ENCODE measurements around the gene COMMD1.

The COMMD1 gene

DNA sequence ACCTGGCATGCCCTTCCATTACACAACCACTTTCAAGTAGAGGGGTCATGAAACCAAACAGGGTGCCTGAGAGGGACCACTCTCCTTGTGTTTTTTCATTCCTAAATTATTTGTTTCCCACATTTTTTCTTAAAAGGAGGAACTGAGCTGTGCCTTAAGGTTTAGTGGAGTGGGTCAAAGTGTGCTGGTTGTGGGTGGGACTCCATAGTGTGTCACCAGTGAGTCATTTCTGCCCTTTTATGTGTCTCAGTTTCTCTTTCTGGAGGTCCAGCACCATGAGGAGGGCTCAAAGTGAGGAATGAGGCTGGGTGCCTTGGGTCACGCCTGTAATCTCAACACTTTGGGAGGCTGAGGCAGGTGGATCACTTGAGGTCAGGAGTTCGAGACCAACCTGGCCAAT, 37.8 kb downstream of the COMMD1 start:
- TF ChIP-seq, protein P1, sequence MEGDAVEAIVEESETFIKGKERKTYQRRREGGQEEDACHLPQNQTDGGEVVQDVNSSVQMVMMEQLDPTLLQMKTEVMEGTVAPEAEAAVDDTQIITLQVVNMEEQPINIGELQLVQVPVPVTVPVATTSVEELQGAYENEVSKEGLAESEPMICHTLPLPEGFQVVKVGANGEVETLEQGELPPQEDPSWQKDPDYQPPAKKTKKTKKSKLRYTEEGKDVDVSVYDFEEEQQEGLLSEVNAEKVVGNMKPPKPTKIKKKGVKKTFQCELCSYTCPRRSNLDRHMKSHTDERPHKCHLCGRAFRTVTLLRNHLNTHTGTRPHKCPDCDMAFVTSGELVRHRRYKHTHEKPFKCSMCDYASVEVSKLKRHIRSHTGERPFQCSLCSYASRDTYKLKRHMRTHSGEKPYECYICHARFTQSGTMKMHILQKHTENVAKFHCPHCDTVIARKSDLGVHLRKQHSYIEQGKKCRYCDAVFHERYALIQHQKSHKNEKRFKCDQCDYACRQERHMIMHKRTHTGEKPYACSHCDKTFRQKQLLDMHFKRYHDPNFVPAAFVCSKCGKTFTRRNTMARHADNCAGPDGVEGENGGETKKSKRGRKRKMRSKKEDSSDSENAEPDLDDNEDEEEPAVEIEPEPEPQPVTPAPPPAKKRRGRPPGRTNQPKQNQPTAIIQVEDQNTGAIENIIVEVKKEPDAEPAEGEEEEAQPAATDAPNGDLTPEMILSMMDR (IDR thresholded peaks at IDR 0.05; ENCODE audit: control insufficient read depth, insufficient read depth, low read depth, low read length, missing control alignments), result no peak
- no peak overlapping the region for H3K4me3 ChIP-seq (ENCODE audit: control insufficient read depth, low read depth, low read length)
- DNase-seq (ENCODE audit: low read depth), result no peak

DNA sequence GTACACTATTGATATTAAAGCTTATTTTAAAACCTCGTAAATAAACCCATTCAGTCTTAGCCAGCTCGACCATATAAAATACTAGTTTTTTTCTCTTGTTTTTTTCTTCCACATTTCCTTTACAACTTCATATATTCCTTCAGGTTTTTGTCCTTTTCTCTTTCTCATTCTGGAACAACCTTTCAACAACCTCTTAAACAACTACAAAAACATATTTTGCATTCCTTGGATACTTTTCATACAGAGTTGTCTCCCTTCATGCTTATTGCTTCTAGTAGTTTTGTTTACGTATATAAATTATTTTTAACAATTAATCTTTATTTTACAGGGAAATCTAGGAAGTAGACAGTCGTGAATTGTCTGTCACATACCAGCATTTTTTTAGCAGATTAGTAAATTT, 41.2 kb downstream of the COMMD1 start:
- H3K4me3 ChIP-seq (ENCODE audit: control insufficient read depth, low read depth, low read length), result no peak overlapping the region
- TF ChIP-seq, protein P1 (IDR thresholded peaks at IDR 0.05; ENCODE audit: control insufficient read depth, insufficient read depth, low read depth, low read length, missing control alignments), result no peak
- DNase-seq (ENCODE audit: low read depth), result no peak

DNA sequence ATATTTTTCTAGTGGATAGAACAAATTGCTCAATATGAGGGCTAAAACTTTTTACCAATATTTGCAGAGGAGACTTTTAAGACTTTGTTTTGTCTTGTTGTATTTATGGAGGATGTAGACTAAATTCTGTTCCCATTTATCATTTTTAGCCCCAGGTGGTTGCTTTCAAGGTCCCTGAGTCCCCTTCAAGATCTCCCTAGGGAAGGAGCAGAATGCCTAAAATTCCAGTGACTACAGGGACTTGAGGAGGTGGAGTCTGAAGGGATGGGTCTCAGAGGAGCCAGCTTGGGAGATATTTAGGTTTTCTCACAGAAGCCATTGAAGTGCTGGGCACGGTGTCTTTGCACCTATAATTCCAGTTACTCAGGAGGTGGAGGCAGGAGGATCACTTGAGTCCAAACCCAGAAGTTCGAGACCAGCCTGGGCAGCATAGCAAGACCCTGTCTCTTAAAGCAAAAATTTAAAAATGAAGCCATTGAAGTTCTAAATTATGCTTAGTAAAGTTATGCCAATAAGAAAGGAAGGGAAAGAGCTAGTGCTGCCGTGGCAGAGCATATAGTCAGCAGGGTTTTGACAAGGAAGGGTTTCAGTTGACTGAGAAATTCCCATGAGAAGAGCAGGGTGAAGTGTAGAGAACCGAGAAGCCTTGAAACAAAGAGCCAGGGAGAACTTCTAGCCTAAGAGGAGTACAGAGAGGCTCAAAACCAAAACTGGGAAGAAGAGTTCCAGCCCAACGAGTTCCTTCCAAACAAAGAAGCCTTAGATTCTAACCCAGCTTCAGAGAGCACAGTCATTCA, 43.4 kb downstream of the COMMD1 start:
- no peak for DNase-seq (ENCODE audit: low read depth)
- H3K4me3 ChIP-seq (ENCODE audit: control insufficient read depth, low read depth, low read length), result no peak overlapping the region
- TF ChIP-seq, protein P1 (IDR thresholded peaks at IDR 0.05; ENCODE audit: control insufficient read depth, insufficient read depth, low read depth, low read length, missing control alignments), result no peak

DNA sequence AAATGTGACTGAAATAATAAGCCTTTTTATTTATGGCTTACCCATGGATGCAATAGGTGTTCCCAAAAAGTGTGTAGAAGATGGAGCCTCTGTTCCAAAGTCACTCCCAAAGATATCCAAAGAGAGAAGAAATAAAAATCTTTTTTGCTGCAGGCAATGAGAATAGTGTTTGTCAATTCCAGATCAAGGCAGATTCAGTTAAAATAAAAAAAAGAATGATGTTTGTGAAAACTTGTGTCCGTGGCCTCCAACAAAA, 43.9 kb downstream of the COMMD1 start:
- no peak for DNase-seq (ENCODE audit: low read depth)
- H3K4me3 ChIP-seq (ENCODE audit: control insufficient read depth, low read depth, low read length), result no peak overlapping the region
- TF ChIP-seq, protein P1 (IDR thresholded peaks at IDR 0.05; ENCODE audit: control insufficient read depth, insufficient read depth, low read depth, low read length, missing control alignments), result no peak

DNA sequence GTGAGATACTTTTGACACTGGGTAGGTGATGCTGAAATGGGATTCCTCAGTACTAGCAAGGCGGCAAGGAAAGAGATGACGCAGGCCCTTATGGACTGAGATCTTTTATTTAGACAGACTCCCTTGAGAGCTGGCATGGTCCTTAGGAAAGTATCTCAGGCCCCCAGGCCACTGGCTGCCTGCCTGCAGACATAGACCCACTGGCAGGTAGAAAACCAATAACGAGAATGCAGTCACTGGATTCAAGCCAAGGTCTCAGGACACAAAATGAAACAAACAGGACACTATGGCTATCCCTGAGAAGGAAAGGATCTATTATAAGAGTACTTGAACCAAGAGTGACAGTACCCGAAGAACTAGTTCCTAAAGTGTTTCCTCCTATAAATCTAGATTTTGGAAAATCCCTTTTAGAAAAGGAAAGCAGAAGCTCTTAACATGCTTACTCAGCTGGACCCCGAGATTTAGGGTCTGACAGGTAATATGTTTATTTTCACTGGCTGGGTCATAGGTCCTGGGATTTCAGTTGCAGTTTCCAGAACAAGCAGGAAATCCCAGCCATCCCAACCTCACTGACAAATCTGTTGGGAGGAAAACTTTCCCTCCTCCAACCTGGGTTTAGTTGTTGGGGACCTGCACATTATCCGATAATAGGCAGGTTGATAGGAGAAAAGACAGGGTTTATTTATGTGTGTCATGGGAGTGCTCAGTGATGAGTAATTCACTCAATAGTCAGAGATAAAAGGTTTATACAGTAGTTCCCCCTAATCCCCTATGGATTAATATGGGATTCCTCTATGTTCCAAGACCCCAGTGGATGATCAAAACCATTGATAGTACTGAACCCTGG, 44.5 kb downstream of the COMMD1 start:
- no peak for DNase-seq (ENCODE audit: low read depth)
- no peak overlapping the region for H3K4me3 ChIP-seq (ENCODE audit: control insufficient read depth, low read depth, low read length)
- TF ChIP-seq, protein P1 (IDR thresholded peaks at IDR 0.05; ENCODE audit: control insufficient read depth, insufficient read depth, low read depth, low read length, missing control alignments), result no peak

DNA sequence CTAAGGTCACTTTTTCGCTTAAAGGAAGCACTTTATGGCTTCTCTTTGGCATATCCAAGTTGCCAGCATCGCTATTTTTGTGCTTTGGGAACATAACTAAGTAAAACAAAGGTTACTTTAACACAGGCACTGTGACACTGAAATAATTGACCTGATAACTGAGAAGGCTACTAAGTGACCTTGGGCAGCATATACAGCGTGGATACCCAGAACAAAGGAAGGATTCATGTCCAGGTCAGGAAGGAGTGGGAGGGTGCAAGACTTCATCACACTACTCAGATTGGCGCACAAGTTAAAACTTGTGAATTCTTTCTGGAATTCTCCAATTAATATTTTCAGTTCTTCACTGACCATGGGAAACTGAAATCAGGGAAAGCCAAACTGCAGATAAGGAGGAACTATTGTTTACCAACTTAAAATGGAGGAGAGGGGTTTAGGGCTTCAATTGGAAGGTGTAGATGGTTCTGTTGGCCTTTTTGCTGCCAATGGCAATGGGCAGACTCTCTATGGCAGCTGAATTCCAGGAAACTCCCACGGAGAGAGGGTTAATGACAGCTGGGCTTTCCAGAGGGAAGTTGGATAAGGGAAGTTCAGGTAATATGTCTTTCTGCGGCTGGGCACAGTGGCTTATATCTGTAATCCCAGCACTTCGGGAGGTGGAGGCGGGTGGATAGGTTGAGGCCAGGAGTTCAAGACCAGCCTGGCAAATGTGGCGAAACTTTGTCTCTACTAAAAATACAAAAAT, 45.3 kb downstream of the COMMD1 start:
- no peak overlapping the region for H3K4me3 ChIP-seq (ENCODE audit: control insufficient read depth, low read depth, low read length)
- DNase-seq (ENCODE audit: low read depth), result no peak
- TF ChIP-seq, protein P1 (IDR thresholded peaks at IDR 0.05; ENCODE audit: control insufficient read depth, insufficient read depth, low read depth, low read length, missing control alignments), result no peak
